GM12878 (cell line): Measurements from ENCODE around the gene GHITM. TPM values are rescaled to one million over a fixed set of nuclear protein-coding genes. Genes with fewer than 3 reads are reported as not detected.

Experiments used
- ATAC-seq: fragments of 200-7000 bp; cut with Tn5 transposase; 3 replicates; pipeline ENCODE4 v1.9.1; 2020; ENCODE audit warnings: mild to moderate bottlenecking, moderate library complexity
- BruUV-seq: library from RNA; stranded (reverse); fragments of 400-500 nt; replicated peaks from 2 replicates; lab custom pipeline; 2021; lab: Mats Ljungman, UMichigan
- CTCF ChIA-PET: fragments of 300-600 bp; sonication (Branson Sonifier 250); formaldehyde crosslinking; extraction: SDS; loops from one replicate; lab custom pipeline; 2021; ENCODE audit warnings: inconsistent platforms; lab: Yijun Ruan, JAX
- POLR2A ChIA-PET: fragments of 350-600 bp; formaldehyde crosslinking; extraction: SDS; loops from one replicate; lab custom pipeline; 2021; ENCODE audit warnings: inconsistent platforms; lab: Charles Lee
- RAD21 ChIA-PET: fragments of 300-600 bp; sonication (Branson Sonifier 250); formaldehyde crosslinking; loops from one replicate; lab custom pipeline; 2023; ENCODE audit warnings: antibody characterized with exemption; ENCODE audit not compliant: unreplicated experiment; lab: Charles Lee
- SMC1A ChIA-PET: fragments of 300-600 bp; sonication (Branson Sonifier 250); formaldehyde crosslinking; loops from one replicate; lab custom pipeline; 2023; ENCODE audit not compliant: unreplicated experiment, uncharacterized antibody; lab: Charles Lee
- DNase-seq: peaks from one replicate; pipeline ENCODE4 v3.0.0-alpha.2; 2011; ENCODE audit warnings: low read depth, low spot score
- FAIRE-seq: peaks from 3 replicates; lab custom pipeline; 2011; peaks lifted over from hg19 to GRCh38; lab: Jason Lieb, UNC
- H2AFZ ChIP-seq: 2 replicates; pipeline ENCODE4 v1.6.0; 2011; ENCODE audit warnings: low read depth, low read length, control low read depth; ENCODE audit not compliant: control insufficient read depth
- H3K27ac ChIP-seq: 2 replicates; pipeline ENCODE4 v1.5.1; 2011; ENCODE audit warnings: control low read depth; ENCODE audit not compliant: control insufficient read depth, insufficient read depth
- H3K27me3 ChIP-seq, 2 experiments: replicated peaks in 1 of 2; 2 replicates each; pipeline versions ENCODE4 v1.6.0 to v1.6.1; 2011; ENCODE audit warnings: low read length in 1 of 2; ENCODE audit not compliant: control insufficient read depth in 2 of 2, insufficient read depth in 2 of 2
- H3K36me3 ChIP-seq, 2 experiments: 2 replicates each; pipeline ENCODE4 v1.5.1; 2011; ENCODE audit warnings: low read length in 1 of 2; ENCODE audit not compliant: control insufficient read depth in 2 of 2, insufficient read depth in 2 of 2
- H3K4me1 ChIP-seq: 2 replicates; pipeline ENCODE4 v1.6.1; 2011; ENCODE audit warnings: mild to moderate bottlenecking, low read length, moderate library complexity, mixed read lengths; ENCODE audit not compliant: control insufficient read depth, insufficient read depth
- H3K4me2 ChIP-seq: 2 replicates; pipeline ENCODE4 v1.6.0; 2011; ENCODE audit warnings: control low read depth; ENCODE audit not compliant: control insufficient read depth, insufficient read depth
- H3K4me3 ChIP-seq: fragments of 200-600 bp; sonication (generic); 2 replicates; pipeline ENCODE4 v1.5.1; 2016
- H3K79me2 ChIP-seq: 2 replicates; pipeline ENCODE4 v1.6.0; 2011; ENCODE audit warnings: low read length; ENCODE audit not compliant: control insufficient read depth, insufficient read depth
- H3K9ac ChIP-seq: 2 replicates; pipeline ENCODE4 v1.8.0; 2011; ENCODE audit warnings: low read length, control low read depth, mixed read lengths; ENCODE audit not compliant: control insufficient read depth, insufficient read depth
- H3K9me3 ChIP-seq: replicated peaks from 3 replicates; pipeline ENCODE4 v1.5.1; 2011; ENCODE audit warnings: mild to moderate bottlenecking, low read length; ENCODE audit not compliant: control insufficient read depth, insufficient read depth
- H4K20me1 ChIP-seq: 2 replicates; pipeline ENCODE4 v1.6.0; 2011; ENCODE audit not compliant: control insufficient read depth, insufficient read depth
- CHD4 ChIP-seq: fragments of 200-600 bp; sonication (generic); IDR thresholded peaks from 2 replicates; pipeline ENCODE4 v1.6.1; 2016; ENCODE audit warnings: mild to moderate bottlenecking
- KDM1A ChIP-seq: fragments of 200-600 bp; sonication (generic); IDR thresholded peaks from 2 replicates; pipeline ENCODE4 v1.6.1; 2016; ENCODE audit warnings: borderline replicate concordance
- NFYB ChIP-seq: IDR thresholded peaks from 2 replicates; pipeline ENCODE4 v1.6.1; 2011; ENCODE audit warnings: low read depth, mild to moderate bottlenecking, low read length, improper control_type of control experiment, moderate library complexity; ENCODE audit not compliant: insufficient read depth
- NR2C2 ChIP-seq: IDR thresholded peaks from 2 replicates; pipeline ENCODE4 v1.6.1; 2011; ENCODE audit warnings: borderline replicate concordance, low read depth; ENCODE audit not compliant: control insufficient read depth, insufficient read length
- PML ChIP-seq: IDR thresholded peaks from 2 replicates; pipeline ENCODE4 v1.6.1; 2012; ENCODE audit warnings: low read length, inconsistent platforms
- RELA ChIP-seq: fragments of 450-650 bp; IDR thresholded peaks from 2 replicates; pipeline ENCODE4 v1.8.0; 2014; ENCODE audit warnings: borderline replicate concordance; ENCODE audit not compliant: partially characterized antibody
- TCF3 ChIP-seq: IDR thresholded peaks from 2 replicates; pipeline ENCODE4 v1.6.1; 2012; ENCODE audit warnings: low read depth, mild to moderate bottlenecking, low read length, borderline replicate concordance; ENCODE audit not compliant: insufficient read depth
- ZNF217 ChIP-seq: fragments of 450-650 bp; IDR thresholded peaks from 2 replicates; pipeline ENCODE4 v1.6.1; 2017; ENCODE audit warnings: antibody characterized with exemption, mild to moderate bottlenecking
- WGBS: methylation state at CpG from one replicate; pipeline ENCODE4 v1.1.6; 2016; ENCODE audit warnings: low lambda C conversion rate; ENCODE audit not compliant: insufficient replicate concordance, insufficient coverage; ENCODE audit errors: missing lambda C conversion rate; 5-methylcytosine and 5-hydroxymethylcytosine counted together
- in situ Hi-C: fragments of 300-500 bp; cut with MboI; formaldehyde crosslinking; loops from 9 replicates; pipeline ENCODE4 v1.14.3; 2018; ENCODE audit warnings: mixed read lengths
- intact Hi-C: fragments of 100-400 bp; cut with micrococcal nuclease; formaldehyde crosslinking; loops from one replicate; pipeline ENCODE4 v1.14.2; 2022; ENCODE audit not compliant: unreplicated experiment
- polyA plus RNA-seq, 11 experiments: library from polyadenylated mRNA; depleted of rRNA in 4 of 11; unstranded in 6 of 11; stranded (reverse) in 5 of 11; fragments of >200 nt; fragmentation: Nextera tagmentation in 4 of 11; fragmentation: Illumina TruSeq in 1 of 11; extraction: Ambion mirVana in 4 of 11; extraction: Trizol in 1 of 11; gene quantifications; 1 replicate in 1 of 11; 2 replicates in 10 of 11; pipeline versions ENCODE4 v1.2.1 to v1.2.3, GENCODE V29; 2011 to 2016; ENCODE audit warnings: inconsistent platforms in 2 of 11, missing spikeins in 2 of 11, low read depth in 1 of 11
- total RNA-seq, 4 experiments: library from RNA; depleted of rRNA in 3 of 4; stranded (reverse); fragments of >200 nt in 3 of 4; fragmentation: Illumina TruSeq in 1 of 4; extraction: Trizol in 1 of 4; gene quantifications; 2 replicates each; pipeline versions ENCODE4 v1.2.1 to v1.2.3, GENCODE V29; 2013 to 2021
- TF ChIP-seq, protein P1 (sequence below): fragments of 450-650 bp; IDR thresholded peaks from 2 replicates; pipeline ENCODE4 v1.6.1; 2017; ENCODE audit warnings: mild to moderate bottlenecking, moderate library complexity
- TF ChIP-seq, protein P2 (sequence below): IDR thresholded peaks from 2 replicates; pipeline ENCODE4 v1.6.1; 2012; ENCODE audit warnings: low read depth, low read length, improper control_type of control experiment
- TF ChIP-seq, protein P3 (sequence below): fragments of 150-350 bp; IDR thresholded peaks from 2 replicates; pipeline ENCODE4 v1.6.1; 2016; ENCODE audit warnings: low read depth, low read length
- TF ChIP-seq, protein P4 (sequence below): fragments of 150-350 bp; IDR thresholded peaks from 2 replicates; pipeline ENCODE4 v1.6.1; 2014; ENCODE audit warnings: mild to moderate bottlenecking, low read depth, low read length

Gene GHITM
- total and polyA plus RNA-seq, 10 of the 15 experiments (the other 5 are each of a cell fraction or from before 2014, with no cell fraction given) = 120 to 501 (median 209) TPM

DNA sequence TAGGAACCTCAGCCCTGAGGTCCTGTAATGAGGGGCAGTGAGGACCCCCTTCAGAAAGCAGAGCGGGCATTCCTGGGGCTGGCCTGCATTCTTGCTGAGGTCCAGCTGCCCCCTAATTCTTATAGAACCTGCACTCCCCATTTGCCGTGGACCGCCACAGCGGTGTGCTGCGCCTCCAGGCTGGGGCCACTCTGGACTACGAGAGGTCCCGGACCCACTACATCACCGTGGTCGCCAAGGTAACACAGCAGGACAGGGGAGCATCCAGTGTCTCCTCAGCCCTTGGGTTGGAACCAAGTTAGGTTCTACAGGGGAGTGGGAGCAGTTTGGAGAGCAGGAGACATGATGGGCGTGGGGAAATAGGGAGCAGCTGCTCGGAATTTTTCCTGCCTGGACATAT is 62.4 kb downstream of the GHITM start (continued):
- no peak for TF ChIP-seq TCF3
- TF ChIP-seq, all 136 proteins: peak for 0

DNA sequence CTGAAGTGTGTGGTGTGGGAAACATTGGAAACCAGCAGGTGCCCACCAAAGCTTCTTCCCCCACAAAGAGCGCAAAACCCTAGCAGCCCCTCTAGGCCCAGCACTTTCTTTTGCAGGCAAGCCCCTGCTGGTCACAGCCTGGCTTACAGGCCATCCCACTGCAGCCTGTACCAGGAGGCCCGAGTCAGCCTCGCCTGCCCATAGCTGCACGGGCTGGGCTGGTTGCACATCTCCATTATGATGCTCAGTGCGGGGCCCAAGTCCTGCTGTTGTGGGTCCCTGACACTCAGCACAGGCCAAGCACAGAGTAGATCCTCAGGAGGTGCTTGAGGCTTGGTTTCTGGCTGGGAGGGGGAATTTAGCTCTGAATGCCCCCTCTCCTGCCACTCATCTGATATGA is 63.0 kb downstream of the GHITM start:
- peaks cover 0 to 7% of the 10 kb centered on the region in 2 experiments; a peak in 3 of 4 replicates for H3K27me3 ChIP-seq
- no peaks in the 10 kb centered on the region for H3K9me3 ChIP-seq
- DNase-seq (no peak), ATAC-seq (no peak), FAIRE-seq (no peak)
- H2AFZ ChIP-seq = no peak overlapping the region
- no peaks in the 10 kb centered on the region for H3K4me1 ChIP-seq
- no peak overlapping the region for H3K4me2 ChIP-seq
- no peak overlapping the region for H3K27ac ChIP-seq
- WGBS = 89% methylated on average over 5 of the region's 5 CpGs
- ChIA-PET RAD21 (interaction anchor here (1.5 to 3.6 kb wide), 4 partner anchors 9 to 61 kb away, joined by 4 to 74 read pairs (median 5); no protein-coding TSS in a partner anchor), POLR2A (no interaction called here), SMC1A (interaction anchor here (0.8 to 15.0 kb wide), 8 partner anchors 9 to 54 kb away, joined by 3 to 155 read pairs (median 8); no protein-coding TSS in a partner anchor), CTCF (interaction anchor here (1.0 to 28.3 kb wide), 8 partner anchors 9 to 143 kb away, joined by 3 to 788 read pairs (median 4); partner anchors contain the start of genes GHITM and GPR15LG)
- no peaks in the 10 kb centered on the region for H4K20me1 ChIP-seq
- no peaks in the 10 kb centered on the region for H3K79me2 ChIP-seq
- no peaks in the 10 kb centered on the region for H3K36me3 ChIP-seq
- no peak overlapping the region for H3K9ac ChIP-seq
- in situ Hi-C loops = loop anchor here (10.0 kb wide), 1 partner anchor 58 kb away; no protein-coding TSS in a partner anchor
- BruUV-seq = no TSS peak
- intact Hi-C loops = no loop called here
- no peak overlapping the region for H3K4me3 ChIP-seq
- TF ChIP-seq, protein P1, sequence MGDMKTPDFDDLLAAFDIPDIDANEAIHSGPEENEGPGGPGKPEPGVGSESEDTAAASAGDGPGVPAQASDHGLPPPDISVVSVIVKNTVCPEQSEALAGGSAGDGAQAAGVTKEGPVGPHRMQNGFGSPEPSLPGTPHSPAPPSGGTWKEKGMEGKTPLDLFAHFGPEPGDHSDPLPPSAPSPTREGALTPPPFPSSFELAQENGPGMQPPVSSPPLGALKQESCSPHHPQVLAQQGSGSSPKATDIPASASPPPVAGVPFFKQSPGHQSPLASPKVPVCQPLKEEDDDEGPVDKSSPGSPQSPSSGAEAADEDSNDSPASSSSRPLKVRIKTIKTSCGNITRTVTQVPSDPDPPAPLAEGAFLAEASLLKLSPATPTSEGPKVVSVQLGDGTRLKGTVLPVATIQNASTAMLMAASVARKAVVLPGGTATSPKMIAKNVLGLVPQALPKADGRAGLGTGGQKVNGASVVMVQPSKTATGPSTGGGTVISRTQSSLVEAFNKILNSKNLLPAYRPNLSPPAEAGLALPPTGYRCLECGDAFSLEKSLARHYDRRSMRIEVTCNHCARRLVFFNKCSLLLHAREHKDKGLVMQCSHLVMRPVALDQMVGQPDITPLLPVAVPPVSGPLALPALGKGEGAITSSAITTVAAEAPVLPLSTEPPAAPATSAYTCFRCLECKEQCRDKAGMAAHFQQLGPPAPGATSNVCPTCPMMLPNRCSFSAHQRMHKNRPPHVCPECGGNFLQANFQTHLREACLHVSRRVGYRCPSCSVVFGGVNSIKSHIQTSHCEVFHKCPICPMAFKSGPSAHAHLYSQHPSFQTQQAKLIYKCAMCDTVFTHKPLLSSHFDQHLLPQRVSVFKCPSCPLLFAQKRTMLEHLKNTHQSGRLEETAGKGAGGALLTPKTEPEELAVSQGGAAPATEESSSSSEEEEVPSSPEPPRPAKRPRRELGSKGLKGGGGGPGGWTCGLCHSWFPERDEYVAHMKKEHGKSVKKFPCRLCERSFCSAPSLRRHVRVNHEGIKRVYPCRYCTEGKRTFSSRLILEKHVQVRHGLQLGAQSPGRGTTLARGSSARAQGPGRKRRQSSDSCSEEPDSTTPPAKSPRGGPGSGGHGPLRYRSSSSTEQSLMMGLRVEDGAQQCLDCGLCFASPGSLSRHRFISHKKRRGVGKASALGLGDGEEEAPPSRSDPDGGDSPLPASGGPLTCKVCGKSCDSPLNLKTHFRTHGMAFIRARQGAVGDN = no peak
- TF ChIP-seq NR2C2 (no peak), CHD4 (no peak), NFYB (no peak), PML (no peak), KDM1A (no peak), RELA (no peak), ZNF217 (no peak)
- TF ChIP-seq, protein P2, sequence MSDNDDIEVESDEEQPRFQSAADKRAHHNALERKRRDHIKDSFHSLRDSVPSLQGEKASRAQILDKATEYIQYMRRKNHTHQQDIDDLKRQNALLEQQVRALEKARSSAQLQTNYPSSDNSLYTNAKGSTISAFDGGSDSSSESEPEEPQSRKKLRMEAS = no peak
- TF ChIP-seq, protein P3, sequence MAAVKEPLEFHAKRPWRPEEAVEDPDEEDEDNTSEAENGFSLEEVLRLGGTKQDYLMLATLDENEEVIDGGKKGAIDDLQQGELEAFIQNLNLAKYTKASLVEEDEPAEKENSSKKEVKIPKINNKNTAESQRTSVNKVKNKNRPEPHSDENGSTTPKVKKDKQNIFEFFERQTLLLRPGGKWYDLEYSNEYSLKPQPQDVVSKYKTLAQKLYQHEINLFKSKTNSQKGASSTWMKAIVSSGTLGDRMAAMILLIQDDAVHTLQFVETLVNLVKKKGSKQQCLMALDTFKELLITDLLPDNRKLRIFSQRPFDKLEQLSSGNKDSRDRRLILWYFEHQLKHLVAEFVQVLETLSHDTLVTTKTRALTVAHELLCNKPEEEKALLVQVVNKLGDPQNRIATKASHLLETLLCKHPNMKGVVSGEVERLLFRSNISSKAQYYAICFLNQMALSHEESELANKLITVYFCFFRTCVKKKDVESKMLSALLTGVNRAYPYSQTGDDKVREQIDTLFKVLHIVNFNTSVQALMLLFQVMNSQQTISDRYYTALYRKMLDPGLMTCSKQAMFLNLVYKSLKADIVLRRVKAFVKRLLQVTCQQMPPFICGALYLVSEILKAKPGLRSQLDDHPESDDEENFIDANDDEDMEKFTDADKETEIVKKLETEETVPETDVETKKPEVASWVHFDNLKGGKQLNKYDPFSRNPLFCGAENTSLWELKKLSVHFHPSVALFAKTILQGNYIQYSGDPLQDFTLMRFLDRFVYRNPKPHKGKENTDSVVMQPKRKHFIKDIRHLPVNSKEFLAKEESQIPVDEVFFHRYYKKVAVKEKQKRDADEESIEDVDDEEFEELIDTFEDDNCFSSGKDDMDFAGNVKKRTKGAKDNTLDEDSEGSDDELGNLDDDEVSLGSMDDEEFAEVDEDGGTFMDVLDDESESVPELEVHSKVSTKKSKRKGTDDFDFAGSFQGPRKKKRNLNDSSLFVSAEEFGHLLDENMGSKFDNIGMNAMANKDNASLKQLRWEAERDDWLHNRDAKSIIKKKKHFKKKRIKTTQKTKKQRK = no peak
- TF ChIP-seq, protein P4, sequence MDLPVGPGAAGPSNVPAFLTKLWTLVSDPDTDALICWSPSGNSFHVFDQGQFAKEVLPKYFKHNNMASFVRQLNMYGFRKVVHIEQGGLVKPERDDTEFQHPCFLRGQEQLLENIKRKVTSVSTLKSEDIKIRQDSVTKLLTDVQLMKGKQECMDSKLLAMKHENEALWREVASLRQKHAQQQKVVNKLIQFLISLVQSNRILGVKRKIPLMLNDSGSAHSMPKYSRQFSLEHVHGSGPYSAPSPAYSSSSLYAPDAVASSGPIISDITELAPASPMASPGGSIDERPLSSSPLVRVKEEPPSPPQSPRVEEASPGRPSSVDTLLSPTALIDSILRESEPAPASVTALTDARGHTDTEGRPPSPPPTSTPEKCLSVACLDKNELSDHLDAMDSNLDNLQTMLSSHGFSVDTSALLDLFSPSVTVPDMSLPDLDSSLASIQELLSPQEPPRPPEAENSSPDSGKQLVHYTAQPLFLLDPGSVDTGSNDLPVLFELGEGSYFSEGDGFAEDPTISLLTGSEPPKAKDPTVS = no peak
